NCI-H748 (cell line): ENCODE measurements around the gene TMEM9.

Experiments used
- DNase-seq: peaks from one replicate; lab custom pipeline; 2025; ENCODE audit not compliant: unreplicated experiment; lab: John Stamatoyannopoulos, UW

TMEM9 gene

GRCh38 chr1:201128476-201128875 is 25.8 kb downstream of the TMEM9 start:
- DNase-seq: no peak

DNA sequence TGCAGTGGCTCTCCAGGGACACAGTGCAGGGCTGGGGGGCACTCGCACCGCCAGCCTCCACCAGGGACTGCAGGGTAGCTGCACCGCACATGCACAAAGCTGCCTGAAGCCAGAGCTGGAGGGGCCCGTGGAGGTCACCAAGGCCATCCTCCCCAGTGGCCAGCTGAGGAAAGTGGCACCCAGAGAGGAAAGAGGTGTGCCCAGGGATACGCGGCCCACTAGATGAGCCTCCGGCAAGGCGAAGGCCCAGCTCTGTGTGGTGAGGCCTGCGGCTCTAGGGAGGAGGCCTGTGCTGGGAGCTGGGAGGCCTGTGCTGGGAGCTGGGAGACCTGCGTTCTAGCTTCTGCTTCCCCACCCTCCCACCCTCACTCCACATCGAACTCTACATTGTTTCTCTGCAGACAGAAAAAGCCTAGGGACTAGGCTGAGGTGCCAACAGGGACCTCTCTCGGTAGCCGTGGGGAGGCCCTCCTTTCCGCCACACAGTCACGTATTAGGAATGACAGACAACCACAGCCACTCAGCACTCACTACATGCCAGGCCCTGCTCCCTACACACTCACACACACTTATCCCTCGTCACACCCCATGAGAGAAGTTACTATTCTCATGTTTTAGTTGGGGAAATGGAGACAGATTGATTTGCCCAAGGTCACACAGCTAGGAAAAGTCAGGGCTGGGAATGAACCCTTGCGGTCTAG is 26.4 kb downstream of the TMEM9 start:
- no peak for DNase-seq

DNA sequence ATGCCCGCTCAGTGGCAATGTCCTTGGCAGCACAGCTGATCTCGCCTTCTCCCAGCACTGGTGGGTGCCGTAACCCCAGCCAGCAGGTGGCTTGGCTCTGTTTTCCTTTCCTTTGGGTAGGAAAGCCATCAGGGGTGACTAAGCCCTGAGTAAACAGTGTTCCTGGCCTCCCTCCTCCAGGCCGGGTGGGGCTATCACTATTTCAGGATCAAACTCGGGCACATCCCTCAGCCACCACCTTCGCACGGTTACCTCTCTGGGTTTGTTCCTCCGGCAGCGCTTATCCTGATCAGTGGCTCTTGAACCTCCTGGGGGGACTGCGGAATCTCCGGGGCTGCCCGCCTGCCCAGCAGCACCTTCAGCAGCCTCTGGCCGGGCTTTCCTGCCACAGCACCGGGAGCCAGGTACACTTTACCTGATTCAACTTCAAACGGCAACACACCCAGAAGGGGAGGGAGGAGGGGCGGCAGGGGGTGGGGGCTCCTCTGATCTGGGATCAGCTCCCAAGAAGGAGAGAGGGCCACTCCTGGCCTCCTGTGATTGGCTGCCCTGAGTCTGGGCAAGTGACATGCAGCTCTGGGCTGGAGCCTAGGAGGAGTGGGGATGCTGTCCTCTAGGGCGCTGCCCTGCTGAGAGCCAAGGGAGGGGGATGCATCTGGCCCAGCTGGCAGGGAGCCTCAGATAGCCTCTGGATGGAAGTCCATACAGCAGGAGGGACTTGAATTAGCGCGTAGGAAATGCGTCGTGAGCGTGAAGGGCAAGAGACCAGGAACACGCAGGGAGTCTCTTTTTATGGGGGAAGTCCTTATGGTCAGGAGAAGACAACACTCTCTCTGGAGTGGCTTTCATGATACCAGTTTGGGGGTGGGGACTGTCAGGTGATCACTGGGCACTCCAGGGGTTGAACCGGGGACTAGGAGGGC is 27.2 kb downstream of the TMEM9 start, which contains the start of gene ASCL5:
Gene ASCL5 (minus strand): TSS at position 353 of the 923 bp plus-strand sequence. CDS start 11,812 bp downstream, outside the sequence.
- no peak for DNase-seq

DNA sequence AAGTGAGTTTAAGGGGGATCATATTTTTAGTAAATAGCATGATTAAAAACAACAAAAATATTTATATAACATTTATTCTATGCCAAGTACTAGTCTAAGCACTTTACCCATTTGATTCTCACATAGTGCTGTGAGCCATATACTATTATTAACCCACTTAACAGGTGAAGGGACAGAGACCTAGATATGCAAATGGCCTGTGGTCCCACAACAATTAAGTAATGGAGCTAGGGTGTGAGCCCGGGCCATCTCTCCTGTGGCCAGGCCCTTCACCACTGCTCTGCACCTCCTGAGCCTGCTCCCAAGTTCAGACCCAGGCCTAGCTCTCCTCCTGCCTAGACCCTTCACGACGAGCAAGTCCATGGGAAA is 27.8 kb downstream of the TMEM9 start:
- no peak for DNase-seq

GRCh38 chr1:201125800-201126199 is 28.5 kb downstream of the TMEM9 start:
- no peak for DNase-seq

GRCh38 chr1:201125019-201125418 is 29.3 kb downstream of the TMEM9 start:
- no peak for DNase-seq

- no peak for DNase-seq
These were observed 30.4 kb downstream of the TMEM9 start for GRCh38 chr1:201123866-201124265.

- no peak for DNase-seq
These were observed 31.8 kb downstream of the TMEM9 start for GRCh38 chr1:201122321-201122957.

- DNase-seq: peak; percentile 43
These were observed 34.8 kb downstream of the TMEM9 start for GRCh38 chr1:201119206-201120197.

DNA sequence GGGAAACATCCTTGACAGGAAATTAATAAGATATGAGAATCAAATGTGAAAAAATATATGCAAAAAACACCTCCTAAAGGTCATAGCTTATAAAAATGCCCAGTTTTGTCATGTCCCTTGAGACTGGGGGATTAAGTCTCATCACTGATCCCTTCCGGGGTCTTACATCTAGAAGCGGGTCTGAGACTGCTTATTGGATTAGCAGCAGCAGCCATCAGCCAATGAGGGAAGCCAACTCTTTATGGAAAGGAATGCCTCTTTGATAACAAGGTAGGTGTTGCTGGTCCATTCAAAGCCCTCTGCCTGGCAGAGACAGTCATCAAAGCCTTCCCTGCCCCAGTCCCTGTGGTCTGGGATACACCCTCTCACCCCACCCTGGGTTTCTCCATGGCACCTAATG is 38.2 kb downstream of the TMEM9 start:
- no peak for DNase-seq

DNA sequence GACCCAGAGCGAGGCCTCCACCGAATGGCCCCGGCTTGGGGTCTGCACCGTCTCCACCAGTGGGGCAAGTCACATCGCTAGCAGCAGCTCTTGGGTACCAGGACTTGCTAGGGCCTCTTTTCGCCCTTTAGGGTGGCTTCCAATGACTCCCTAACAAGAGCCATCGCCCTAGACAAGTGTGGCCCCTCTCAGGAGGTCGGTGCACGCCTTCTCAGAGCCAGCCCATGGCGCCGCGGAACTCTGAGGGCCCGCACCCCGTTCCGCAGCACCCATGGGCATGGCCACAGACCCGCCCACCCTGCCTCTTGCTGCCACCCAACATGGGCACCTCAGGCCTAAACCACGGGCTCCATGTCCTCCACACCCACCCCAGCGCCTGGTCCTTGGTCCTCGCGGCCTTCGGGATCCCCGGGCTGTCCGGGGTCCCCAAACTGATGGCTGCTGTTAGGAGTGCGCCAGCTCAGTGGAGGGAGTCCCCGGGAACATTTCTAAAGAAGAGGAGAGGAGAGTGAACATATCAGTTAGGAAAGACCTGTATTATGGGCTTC is 38.8 kb downstream of the TMEM9 start:
- DNase-seq: no peak

DNA sequence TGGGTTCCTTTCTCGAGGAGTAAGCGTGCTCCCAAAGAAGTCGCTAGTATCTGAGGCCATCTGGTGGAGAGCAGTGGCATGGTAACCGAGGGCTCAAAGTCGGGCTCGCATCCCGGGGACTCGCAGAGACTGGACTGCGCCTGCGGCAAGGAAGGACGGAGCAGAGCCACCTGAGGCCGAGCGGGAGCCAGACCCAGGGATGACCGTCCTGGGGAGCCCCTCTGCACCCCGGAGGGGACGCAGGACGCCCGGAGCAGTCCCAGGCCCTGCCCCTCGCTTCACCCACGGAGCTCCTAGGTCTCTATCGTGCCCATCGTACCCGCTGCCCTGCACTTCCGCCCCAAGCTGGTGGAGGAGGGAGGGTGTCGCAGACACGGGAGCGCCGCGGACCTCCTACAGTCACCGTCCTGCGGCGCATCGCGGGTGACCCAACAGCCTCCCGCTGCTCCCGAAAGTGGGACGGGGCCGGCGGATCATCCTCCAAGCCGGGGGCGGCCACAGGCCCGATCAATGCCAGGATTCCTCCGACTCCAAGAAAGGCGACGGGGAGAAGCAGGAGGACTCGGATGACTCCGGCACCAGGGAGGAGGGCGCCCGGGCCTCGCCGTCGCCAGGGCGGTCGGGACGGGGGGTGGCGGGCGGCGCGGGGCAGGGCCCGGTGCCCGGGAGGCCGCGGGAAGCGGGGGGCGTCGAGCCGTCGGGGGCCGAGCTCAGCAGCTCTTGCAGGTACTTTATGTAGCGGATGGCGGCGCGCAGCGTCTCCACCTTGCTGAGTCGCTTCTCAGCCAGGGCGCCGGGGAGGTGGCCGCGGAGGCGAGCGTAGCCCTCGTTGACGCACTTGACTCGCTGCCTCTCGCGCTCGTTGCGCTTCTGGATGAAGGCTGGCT is 39.8 kb downstream of the TMEM9 start:
- DNase-seq: peak; percentile 90

- DNase-seq: no peak
These were observed 40.6 kb downstream of the TMEM9 start for GRCh38 chr1:201113451-201114244.

- no peak for DNase-seq
These were observed 41.3 kb downstream of the TMEM9 start for GRCh38 chr1:201112926-201113325.

DNA sequence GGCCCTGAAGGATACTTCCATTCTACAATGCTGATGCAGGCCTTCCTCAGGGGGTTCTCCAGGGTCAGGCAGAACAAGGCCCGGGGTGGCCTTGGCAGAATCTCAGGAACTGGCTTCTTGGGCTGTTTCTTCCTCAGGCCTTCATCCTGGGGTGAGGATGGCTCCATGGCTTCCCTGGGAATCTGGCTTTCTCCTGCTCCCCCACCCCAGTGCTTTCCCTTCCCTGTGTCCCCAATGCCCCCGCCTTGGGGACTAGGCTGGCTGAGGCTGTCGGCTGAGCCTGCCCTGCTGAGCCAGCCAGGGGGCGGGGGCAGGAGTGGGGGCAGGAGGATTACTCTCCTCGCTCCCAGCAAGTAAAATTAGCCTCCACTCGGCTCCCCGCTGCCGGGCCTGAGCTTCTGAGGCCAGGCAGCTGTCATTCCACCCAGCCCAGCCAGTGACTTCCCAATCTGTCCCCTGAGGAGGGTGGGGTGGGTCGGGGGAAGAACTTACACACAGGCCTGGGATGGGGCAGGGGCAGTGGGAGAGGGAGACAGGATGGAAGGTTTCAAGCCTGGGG is 42.0 kb downstream of the TMEM9 start, which contains the start of gene CACNA1S:
Gene CACNA1S (minus strand): TSS at position 254 of the 559 bp plus-strand sequence. CDS start 87 bp downstream, at position 167.
- DNase-seq: no peak

DNA sequence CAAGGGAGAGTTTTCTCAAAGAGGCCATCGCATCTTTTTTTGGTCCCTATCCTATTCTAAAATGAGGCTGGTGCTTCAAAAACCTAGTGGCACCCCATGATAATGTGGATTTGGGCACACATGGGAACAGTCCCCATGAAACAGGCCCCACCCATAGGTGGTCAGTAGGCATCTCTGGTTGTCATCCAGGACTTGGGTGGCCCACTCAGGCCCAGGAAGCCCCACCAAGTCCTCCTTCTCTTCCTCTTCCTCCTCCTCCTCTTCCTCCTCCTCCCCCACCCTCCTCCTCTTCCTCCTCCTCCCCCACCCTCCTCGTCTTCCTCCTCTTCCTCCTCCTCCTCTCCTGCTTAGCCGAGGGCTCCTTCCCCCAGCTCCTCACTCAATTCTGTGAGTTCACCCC is 42.6 kb downstream of the TMEM9 start:
- DNase-seq: no peak

DNA sequence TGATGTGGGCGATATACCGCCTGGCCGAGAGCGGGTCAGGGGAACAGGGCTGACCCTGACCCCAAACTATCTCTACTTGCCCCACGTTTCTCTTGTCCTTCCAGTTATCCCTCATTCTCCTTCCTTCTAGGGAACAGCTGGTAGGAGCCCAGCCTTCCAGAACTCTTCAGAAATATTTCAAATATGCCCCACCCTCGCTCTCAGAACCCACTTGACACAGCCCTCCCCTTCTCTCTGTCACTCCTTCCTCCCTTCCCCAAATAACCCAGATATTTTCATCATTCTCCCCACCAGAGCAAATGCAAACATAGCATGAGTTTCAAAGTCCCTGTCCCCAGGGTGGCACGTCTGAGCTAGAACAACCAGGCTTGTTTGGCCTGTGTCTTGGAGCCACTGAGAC is 43.1 kb downstream of the TMEM9 start:
- no peak for DNase-seq

- no peak for DNase-seq
These were observed 43.7 kb downstream of the TMEM9 start for GRCh38 chr1:201110616-201111015.
